PFSK-1 (cell line): ENCODE measurements around the gene MRTFA.

ENCODE experiments used
- FOXP2 ChIP-seq: optimal IDR thresholded peaks from 2 replicates; pipeline ENCODE3; 2011; ENCODE audit warnings: borderline replicate concordance, control low read depth, inconsistent platforms; ENCODE audit not compliant: insufficient read depth; ENCODE audit errors: extremely low read length, extremely low read depth
- POLR2AphosphoS5 ChIP-seq: IDR thresholded peaks from 2 replicates; pipeline ENCODE4 v1.6.1; 2012; ENCODE audit warnings: low read depth, mild to moderate bottlenecking, control low read depth, low read length, moderate library complexity
- REST ChIP-seq, 2 experiments: IDR thresholded peaks; 2 replicates each; pipeline versions ENCODE4 v1.6.1 to v1.8.0; 2011 to 2012; ENCODE audit warnings: low read depth in 2 of 2, low read length in 2 of 2, control low read depth in 1 of 2, inconsistent platforms in 1 of 2, mild to moderate bottlenecking in 1 of 2, moderate library complexity in 1 of 2; ENCODE audit not compliant: insufficient read depth in 1 of 2
- SIN3A ChIP-seq: IDR thresholded peaks from 2 replicates; pipeline ENCODE4 v1.6.1; 2012; ENCODE audit warnings: mild to moderate bottlenecking, low read length, moderate library complexity, borderline replicate concordance; ENCODE audit not compliant: insufficient read depth
- TAF1 ChIP-seq: IDR thresholded peaks from 2 replicates; pipeline ENCODE4 v1.6.1; 2012; ENCODE audit warnings: low read length, control low read depth, borderline replicate concordance; ENCODE audit not compliant: insufficient read depth

Gene MRTFA

GRCh38 chr22:40637183-40638150 is 948 bp upstream of the MRTFA start:
- TF ChIP-seq FOXP2 (no peak), POLR2AphosphoS5 (no peak), REST (IDR thresholded peaks at IDR 0.05; ENCODE audit: insufficient read depth in 1 of 2, low read depth in 2 of 2, low read length in 2 of 2) (no peak), TAF1 (no peak), SIN3A (no peak)

GRCh38 chr22:40635940-40636379 is 559 bp downstream of the MRTFA start:
- TF ChIP-seq POLR2AphosphoS5 (no peak), REST (IDR thresholded peaks at IDR 0.05; ENCODE audit: insufficient read depth in 1 of 2, low read depth in 2 of 2, low read length in 2 of 2) (no peak), SIN3A (no peak), TAF1 (no peak), FOXP2 (no peak)

GRCh38 chr22:40635043-40635939 is 1.2 kb downstream of the MRTFA start:
- no peak for TF ChIP-seq SIN3A
- no peak for TF ChIP-seq REST (IDR thresholded peaks at IDR 0.05; ENCODE audit: insufficient read depth in 1 of 2, low read depth in 2 of 2, low read length in 2 of 2)

- no peak for TF ChIP-seq FOXP2
- no peak for TF ChIP-seq REST (IDR thresholded peaks at IDR 0.05; ENCODE audit: insufficient read depth in 1 of 2, low read depth in 2 of 2, low read length in 2 of 2)
- TF ChIP-seq TAF1 = no peak
- TF ChIP-seq POLR2AphosphoS5 = no peak
- TF ChIP-seq SIN3A = no peak
Measured at GRCh38 chr22:40634119-40634903, 2.2 kb downstream of the MRTFA start.
